NCI-H2196 treated with DMSO at 0.1 percent for 48 hours (cell line): Measurements from ENCODE around the gene LRRC3C.

Source experiments
- DNase-seq: peaks from one replicate; lab custom pipeline; 2025; ENCODE audit not compliant: unreplicated experiment; lab: John Stamatoyannopoulos, UW

LRRC3C gene

GRCh38 chr17:39974433-39974832, 46.9 kb downstream of the LRRC3C start:
- DNase-seq, result no peak

- no peak for DNase-seq
Measured at GRCh38 chr17:39975801-39976200, 48.3 kb downstream of the LRRC3C start.

GRCh38 chr17:39979016-39979670, 51.6 kb downstream of the LRRC3C start:
- DNase-seq, result no peak

- DNase-seq, result no peak
Measured at GRCh38 chr17:39979893-39980350, 52.4 kb downstream of the LRRC3C start.

GRCh38 chr17:39980351-39981206, 53.0 kb downstream of the LRRC3C start, which contains the start of gene PSMD3:
TSS of gene PSMD3 (plus strand) at chr17:39980807. CDS start at chr17:39980971, 164 bp downstream.
- peak; percentile 88 for DNase-seq

GRCh38 chr17:39981207-39981741, 53.7 kb downstream of the LRRC3C start:
- no peak for DNase-seq

- DNase-seq, result no peak
Measured at GRCh38 chr17:39981766-39982375, 54.3 kb downstream of the LRRC3C start.

GRCh38 chr17:39988206-39988810, 60.8 kb downstream of the LRRC3C start:
- DNase-seq, result no peak

- no peak for DNase-seq
Measured at GRCh38 chr17:39994448-39994847, 66.9 kb downstream of the LRRC3C start.
